T-helper 2 cell treated with Interferon-gamma antibody and Interleukin-4, amounts not matched to agents 100 ng/mL and 5 ng/mL, for 36 hours (primary cell): ENCODE measurements around the gene CCL20. TPM values are rescaled to one million over a fixed set of nuclear protein-coding genes. Genes with fewer than 3 reads are reported as not detected.

Source experiments
- intact Hi-C: fragments of 100-400 bp; cut with micrococcal nuclease; formaldehyde crosslinking; loops from one replicate; pipeline ENCODE4 v1.15.1; 2023
- total RNA-seq: library from RNA; stranded (reverse); gene quantifications from 2 replicates; pipeline ENCODE4 v1.2.3, GENCODE V29; 2022

CCL20 gene
- total RNA-seq, 1 donor from 2014 or later: not detected

DNA sequence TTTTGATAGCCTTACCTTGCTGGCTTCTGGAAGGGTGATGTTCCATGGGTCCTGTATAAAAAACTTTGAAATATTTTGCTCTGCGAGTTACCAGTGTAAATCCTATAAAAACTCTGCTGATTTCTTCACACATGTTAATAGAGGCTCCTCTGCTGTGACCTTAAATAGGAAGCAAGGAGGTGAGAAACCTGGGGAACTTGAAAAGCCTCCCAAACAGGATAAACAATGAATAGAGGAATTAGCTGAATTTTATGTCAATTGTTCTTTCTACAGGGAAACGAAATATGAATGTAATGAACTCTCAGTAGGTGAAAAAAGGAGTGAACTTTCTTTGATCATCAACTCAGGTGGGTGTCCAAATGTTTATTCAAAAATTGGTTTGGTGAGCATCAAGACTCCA is 10.8 kb upstream of the CCL20 start:
- intact Hi-C loops: no loop called here

- intact Hi-C loops: no loop called here
Measured at GRCh38 chr2:227804975-227805374, 8.7 kb upstream of the CCL20 start.

DNA sequence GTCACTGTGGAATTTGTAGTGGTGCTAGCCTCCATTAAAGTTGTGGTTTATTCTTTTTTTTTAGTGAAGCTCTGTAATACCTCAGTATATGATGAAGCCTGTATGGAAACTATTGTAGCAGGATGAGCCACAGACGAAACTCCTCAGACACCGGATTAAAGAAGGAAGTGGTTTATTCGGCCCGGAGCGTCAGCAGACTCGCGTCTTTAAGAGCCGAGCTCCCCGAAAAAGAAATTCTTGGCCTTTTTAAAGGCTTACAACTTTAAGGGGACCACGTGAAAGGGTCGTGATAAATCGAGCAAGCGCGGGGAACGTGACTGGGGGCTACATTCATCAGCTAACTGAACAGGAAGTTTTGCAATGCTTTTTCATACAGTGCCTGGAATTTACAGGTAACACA is 8.1 kb upstream of the CCL20 start:
- intact Hi-C loops: no loop called here

DNA sequence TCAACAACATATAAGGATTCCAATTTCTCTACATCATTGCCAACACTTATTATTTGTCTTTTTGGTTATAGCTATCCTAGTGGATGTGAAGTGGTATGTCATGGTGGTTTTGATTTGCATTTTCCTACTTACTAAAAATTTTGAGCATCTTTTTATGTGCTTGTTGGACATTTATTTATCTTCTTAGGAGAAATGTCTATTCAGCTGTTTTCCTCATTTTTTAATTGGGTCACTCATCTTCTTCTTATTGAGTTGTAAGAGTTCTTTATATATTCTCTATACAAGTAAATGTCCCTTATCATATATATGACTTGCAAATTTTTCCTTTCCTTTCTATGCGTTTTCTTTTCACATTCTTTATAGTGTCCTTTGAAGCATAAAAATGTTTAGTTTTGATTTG is 4.7 kb upstream of the CCL20 start:
- intact Hi-C loops: no loop called here

DNA sequence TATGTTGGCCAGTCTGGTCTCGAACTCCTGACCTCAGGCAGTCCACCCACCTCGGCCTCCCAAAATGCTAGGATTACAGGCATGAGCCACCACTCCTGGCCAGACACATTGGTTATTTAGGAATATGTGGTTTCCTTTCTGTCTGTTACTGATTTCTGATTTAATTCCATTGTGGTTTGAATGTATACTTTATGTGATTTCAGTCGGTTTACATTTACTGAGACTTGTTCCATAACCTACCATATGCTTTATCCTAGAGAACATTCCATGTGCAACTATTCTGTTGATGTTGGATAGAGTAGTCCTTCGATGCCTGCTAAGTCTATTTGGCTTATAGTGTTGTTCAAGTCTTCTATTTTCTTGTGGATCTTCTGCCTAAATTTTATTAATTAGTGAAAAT is 1.6 kb upstream of the CCL20 start:
- intact Hi-C loops: no loop called here

DNA sequence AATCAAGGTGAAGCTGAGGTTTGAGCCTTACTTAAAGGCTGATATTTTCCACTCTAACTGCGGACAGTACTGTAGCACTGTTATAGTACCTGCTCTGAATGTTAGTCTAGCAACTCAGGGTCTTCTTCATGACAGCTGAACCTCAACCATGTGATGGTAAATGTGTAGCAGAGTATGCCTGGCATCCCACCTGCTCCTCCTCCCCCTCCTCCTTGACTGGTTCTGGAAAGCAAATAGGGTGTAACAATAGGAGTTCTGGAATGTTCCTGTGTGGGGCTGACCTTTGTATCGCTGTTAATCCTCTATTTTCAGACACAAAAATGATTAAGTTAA is 447 bp upstream of the CCL20 start:
- intact Hi-C loops: no loop called here

GRCh38 chr2:227815066-227815465 is 1.4 kb downstream of the CCL20 start:
- intact Hi-C loops: no loop called here

DNA sequence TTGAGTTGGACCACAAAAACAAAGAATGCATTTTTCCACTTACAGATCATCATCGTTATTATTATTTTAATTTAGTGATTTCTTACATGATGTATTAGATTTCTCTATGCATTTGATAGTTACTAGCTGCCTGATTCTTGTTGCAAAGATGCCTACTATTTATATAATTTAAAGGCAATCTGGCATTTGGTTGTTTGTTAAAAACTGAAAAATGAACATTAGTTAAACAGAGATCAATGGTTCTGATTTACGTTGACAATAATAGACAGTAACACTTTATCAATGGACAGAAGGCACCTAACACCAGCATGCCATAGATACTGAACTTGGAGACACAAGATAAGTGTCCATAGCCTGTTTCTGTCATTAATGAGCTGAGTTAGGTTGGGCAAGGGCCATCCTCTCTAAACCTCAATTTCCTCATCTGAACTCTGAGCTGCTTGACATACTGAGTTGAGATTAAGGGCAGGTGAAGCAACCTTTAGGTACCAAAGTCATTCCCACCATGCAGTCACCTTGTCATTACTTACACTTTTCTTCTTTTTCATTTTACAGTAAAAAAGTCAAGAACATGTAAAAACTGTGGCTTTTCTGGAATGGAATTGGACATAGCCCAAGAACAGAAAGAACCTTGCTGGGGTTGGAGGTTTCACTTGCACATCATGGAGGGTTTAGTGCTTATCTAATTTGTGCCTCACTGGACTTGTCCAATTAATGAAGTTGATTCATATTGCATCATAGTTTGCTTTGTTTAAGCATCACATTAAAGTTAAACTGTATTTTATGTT is 3.1 kb downstream of the CCL20 start:
- intact Hi-C loops: no loop called here

DNA sequence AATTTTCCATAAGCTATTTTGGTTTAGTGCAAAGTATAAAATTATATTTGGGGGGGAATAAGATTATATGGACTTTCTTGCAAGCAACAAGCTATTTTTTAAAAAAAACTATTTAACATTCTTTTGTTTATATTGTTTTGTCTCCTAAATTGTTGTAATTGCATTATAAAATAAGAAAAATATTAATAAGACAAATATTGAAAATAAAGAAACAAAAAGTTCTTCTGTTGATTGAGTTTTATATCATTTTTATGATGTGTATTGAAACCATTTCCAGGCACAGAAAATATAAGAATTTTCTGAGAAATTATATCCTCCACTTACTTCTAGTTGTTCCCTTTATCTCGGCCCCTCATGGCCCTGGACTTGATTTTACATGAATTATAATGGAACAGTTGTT is 3.7 kb downstream of the CCL20 start:
- intact Hi-C loops: no loop called here

GRCh38 chr2:227817850-227818674 is 4.4 kb downstream of the CCL20 start:
- intact Hi-C loops: no loop called here

DNA sequence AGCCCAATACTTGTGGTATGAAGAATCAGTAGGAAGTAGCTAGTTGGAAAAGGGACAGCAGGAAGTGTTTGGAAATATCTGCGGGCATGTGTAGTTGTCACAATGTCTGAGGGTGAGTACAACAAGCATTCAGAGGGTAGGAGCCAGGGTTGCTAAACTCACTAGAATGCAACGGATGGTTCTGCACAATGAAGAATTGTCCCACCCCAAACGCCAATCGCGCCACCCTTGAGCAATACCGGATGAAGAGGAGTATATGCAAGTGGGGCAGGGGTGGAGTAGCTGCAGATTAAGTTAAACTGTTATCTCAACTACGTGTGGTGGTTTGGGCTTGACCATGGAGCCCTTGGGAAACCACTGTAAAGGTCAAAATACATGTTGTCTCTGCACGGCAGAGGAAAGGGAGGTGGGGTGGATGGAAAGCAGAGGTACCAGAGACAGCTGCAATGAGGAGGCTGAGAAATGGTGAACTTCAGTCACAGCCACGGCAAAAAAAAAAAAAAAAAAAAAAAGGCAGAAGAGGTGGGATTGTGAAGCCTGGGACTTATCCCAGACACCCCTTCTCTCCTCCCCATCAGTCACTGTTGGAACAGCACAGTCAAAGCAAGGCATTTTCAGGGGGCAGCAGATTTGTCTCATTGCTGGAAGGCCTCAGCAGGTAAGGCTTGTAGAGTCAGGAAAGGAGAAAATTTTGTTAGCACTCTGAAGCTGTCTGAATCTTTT is 5.2 kb downstream of the CCL20 start:
- intact Hi-C loops: no loop called here

DNA sequence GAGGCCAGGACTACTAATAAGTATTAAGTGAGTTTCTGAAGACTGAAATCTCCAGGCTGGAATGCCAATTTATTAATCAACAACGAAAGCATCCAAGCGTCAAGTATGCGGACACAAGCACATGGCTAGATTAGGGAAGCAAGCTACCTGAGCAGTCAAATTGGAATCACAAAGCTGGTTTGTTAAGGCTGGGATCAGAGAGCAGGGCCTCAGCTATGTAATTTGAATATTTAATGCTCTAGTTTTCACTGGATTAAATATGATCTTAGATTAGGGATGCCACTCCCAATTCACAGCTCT is 5.7 kb downstream of the CCL20 start:
- intact Hi-C loops: no loop called here

GRCh38 chr2:227821043-227821942 is 7.7 kb downstream of the CCL20 start:
- intact Hi-C loops: no loop called here

- intact Hi-C loops: no loop called here
Measured at GRCh38 chr2:227822416-227823003, 8.9 kb downstream of the CCL20 start.

- intact Hi-C loops: no loop called here
Measured at GRCh38 chr2:227823922-227824321, 10.3 kb downstream of the CCL20 start.

DNA sequence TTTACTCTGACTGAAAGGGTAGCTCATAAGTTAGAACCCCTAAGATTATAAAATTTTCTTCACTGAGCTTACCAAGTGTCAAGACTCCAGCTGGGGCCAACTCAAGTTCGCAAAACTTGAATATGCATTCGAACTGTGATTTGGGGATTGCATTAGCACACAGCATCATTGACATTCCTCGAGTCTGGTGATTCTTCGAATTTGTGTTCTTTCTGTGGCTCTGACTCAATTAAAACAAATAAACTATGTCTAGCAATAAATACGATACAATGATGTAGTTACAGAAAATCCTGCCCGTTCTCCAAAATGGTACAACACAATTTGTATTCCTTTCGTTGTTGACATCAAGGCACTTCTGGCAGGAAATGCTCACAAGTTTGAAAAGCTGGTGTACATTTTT is 11.1 kb downstream of the CCL20 start:
- intact Hi-C loops: no loop called here

DNA sequence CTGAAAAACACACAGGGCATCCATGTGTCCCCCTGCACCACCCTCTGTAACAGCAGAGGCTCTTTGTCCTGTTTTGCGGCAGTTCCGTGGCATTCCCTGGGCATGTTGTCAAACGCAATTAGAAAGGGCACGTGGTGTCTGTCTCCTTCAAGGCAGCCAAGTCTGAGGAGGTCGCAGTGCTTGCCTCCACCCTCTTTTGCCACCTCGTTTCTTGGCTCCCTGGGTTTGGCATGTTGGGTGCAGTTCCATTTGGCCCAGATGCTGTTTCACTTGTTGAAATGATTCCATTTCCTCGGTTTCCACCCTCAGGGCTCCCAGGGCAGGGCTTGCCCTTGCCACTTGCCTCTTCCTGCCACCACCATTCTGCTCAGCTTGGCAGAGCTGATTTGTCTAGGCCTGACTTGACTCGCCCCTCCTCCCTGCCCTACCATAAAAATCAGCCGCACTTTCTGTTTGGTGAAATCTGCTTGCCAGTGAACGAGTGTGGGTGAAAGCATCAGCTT is 12.4 kb downstream of the CCL20 start:
- intact Hi-C loops: no loop called here

GRCh38 chr2:227826563-227826962 is 12.9 kb downstream of the CCL20 start:
- intact Hi-C loops: no loop called here

DNA sequence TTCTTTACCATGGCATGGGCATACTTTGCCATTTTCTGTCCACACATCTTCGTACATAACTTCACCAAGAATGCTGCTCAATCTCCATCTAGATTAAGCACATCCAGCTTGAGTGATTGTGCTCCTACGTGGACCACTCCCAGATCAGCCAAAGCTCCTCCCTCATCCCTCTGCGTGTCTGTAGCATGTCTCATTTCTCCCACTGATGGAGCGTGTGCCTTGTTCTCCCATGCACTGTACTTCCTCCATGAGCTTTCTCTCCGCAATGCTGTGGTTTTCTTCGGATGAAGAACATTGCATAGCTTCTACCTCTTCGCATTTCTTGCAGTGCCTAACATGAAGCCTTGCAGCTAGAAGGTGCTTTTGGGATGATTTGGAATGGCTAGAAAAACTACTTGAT is 13.5 kb downstream of the CCL20 start:
- intact Hi-C loops: no loop called here

DNA sequence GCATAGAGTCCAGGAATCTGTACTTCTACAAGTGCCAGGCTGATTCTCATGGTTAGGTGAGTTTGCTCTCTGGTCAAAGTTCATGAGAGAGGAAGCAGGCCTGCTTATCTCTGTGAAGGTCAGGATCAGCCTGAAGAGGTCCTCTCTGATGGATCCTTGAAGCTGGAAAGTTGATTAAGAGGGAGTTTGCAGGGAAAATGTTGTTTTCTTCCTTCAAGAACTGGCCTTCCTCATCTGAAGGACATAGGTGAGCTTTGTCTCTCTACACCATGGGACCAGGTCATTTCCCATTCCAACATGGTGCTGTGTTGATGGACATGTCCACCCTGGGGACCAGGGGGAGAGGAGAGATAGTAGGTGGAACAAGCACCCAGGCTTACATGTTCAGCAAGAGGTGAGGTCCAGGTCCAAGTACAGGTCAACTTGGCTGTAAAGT is 14.9 kb downstream of the CCL20 start:
- intact Hi-C loops: no loop called here

DNA sequence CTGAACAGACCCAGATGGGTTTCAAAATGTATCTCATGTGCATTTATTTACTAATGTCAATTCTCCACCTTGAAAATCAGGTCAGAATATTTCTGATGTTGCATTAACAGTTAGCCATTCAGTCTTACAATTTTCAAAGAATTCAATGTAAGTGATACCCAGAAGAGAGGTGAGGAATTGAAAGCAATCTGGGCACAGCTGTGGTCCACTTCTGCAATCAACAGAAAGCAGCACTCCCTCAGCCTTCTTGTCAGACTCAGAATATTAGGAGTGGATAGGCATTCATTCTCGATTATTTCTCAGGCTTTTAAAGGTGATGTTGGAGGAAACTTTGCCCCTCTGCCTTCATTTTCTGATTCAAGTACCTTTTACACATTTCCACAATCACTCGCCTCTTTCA is 15.7 kb downstream of the CCL20 start:
- intact Hi-C loops: no loop called here
